GM12878 (cell line): ENCODE results near the gene ZNF627. TPM values are rescaled to one million over a fixed set of nuclear protein-coding genes. Genes with fewer than 3 reads are reported as not detected.

Experiments used
- ATAC-seq: fragments of 200-7000 bp; cut with Tn5 transposase; 3 replicates; pipeline ENCODE4 v1.9.1; 2020; ENCODE audit warnings: mild to moderate bottlenecking, moderate library complexity
- BruUV-seq: library from RNA; stranded (reverse); fragments of 400-500 nt; replicated peaks from 2 replicates; lab custom pipeline; 2021; lab: Mats Ljungman, UMichigan
- CTCF ChIA-PET: fragments of 300-600 bp; sonication (Branson Sonifier 250); formaldehyde crosslinking; extraction: SDS; loops from one replicate; lab custom pipeline; 2021; ENCODE audit warnings: inconsistent platforms; lab: Yijun Ruan, JAX
- POLR2A ChIA-PET: fragments of 350-600 bp; formaldehyde crosslinking; extraction: SDS; loops from one replicate; lab custom pipeline; 2021; ENCODE audit warnings: inconsistent platforms; lab: Charles Lee
- RAD21 ChIA-PET: fragments of 300-600 bp; sonication (Branson Sonifier 250); formaldehyde crosslinking; loops from one replicate; lab custom pipeline; 2023; ENCODE audit warnings: antibody characterized with exemption; ENCODE audit not compliant: unreplicated experiment; lab: Charles Lee
- SMC1A ChIA-PET: fragments of 300-600 bp; sonication (Branson Sonifier 250); formaldehyde crosslinking; loops from one replicate; lab custom pipeline; 2023; ENCODE audit not compliant: unreplicated experiment, uncharacterized antibody; lab: Charles Lee
- DNase-seq: peaks from one replicate; pipeline ENCODE4 v3.0.0-alpha.2; 2011; ENCODE audit warnings: low read depth, low spot score
- FAIRE-seq: peaks from 3 replicates; lab custom pipeline; 2011; peaks lifted over from hg19 to GRCh38; lab: Jason Lieb, UNC
- H2AFZ ChIP-seq: 2 replicates; pipeline ENCODE4 v1.6.0; 2011; ENCODE audit warnings: low read depth, low read length, control low read depth; ENCODE audit not compliant: control insufficient read depth
- H3K27ac ChIP-seq: 2 replicates; pipeline ENCODE4 v1.5.1; 2011; ENCODE audit warnings: control low read depth; ENCODE audit not compliant: control insufficient read depth, insufficient read depth
- H3K27me3 ChIP-seq, 2 experiments: replicated peaks in 1 of 2; 2 replicates each; pipeline versions ENCODE4 v1.6.0 to v1.6.1; 2011; ENCODE audit warnings: low read length in 1 of 2; ENCODE audit not compliant: control insufficient read depth in 2 of 2, insufficient read depth in 2 of 2
- H3K36me3 ChIP-seq, 2 experiments: 2 replicates each; pipeline ENCODE4 v1.5.1; 2011; ENCODE audit warnings: low read length in 1 of 2; ENCODE audit not compliant: control insufficient read depth in 2 of 2, insufficient read depth in 2 of 2
- H3K4me1 ChIP-seq: 2 replicates; pipeline ENCODE4 v1.6.1; 2011; ENCODE audit warnings: mild to moderate bottlenecking, low read length, moderate library complexity, mixed read lengths; ENCODE audit not compliant: control insufficient read depth, insufficient read depth
- H3K4me2 ChIP-seq: 2 replicates; pipeline ENCODE4 v1.6.0; 2011; ENCODE audit warnings: control low read depth; ENCODE audit not compliant: control insufficient read depth, insufficient read depth
- H3K4me3 ChIP-seq: fragments of 200-600 bp; sonication (generic); 2 replicates; pipeline ENCODE4 v1.5.1; 2016
- H3K79me2 ChIP-seq: 2 replicates; pipeline ENCODE4 v1.6.0; 2011; ENCODE audit warnings: low read length; ENCODE audit not compliant: control insufficient read depth, insufficient read depth
- H3K9ac ChIP-seq: 2 replicates; pipeline ENCODE4 v1.8.0; 2011; ENCODE audit warnings: low read length, control low read depth, mixed read lengths; ENCODE audit not compliant: control insufficient read depth, insufficient read depth
- H3K9me3 ChIP-seq: replicated peaks from 3 replicates; pipeline ENCODE4 v1.5.1; 2011; ENCODE audit warnings: mild to moderate bottlenecking, low read length; ENCODE audit not compliant: control insufficient read depth, insufficient read depth
- H4K20me1 ChIP-seq: 2 replicates; pipeline ENCODE4 v1.6.0; 2011; ENCODE audit not compliant: control insufficient read depth, insufficient read depth
- ATF3 ChIP-seq: IDR thresholded peaks from 2 replicates; pipeline ENCODE4 v1.6.1; 2011; ENCODE audit warnings: low read depth, mild to moderate bottlenecking, low read length, moderate library complexity, borderline replicate concordance; ENCODE audit errors: extremely low read depth
- BMI1 ChIP-seq: fragments of 450-650 bp; IDR thresholded peaks from 2 replicates; pipeline ENCODE4 v1.6.1; 2016; ENCODE audit warnings: mild to moderate bottlenecking, moderate library complexity, borderline replicate concordance
- BRCA1 ChIP-seq: IDR thresholded peaks from 2 replicates; pipeline ENCODE4 v1.6.1; 2011; ENCODE audit warnings: low read depth, low read length, improper control_type of control experiment
- CEBPB ChIP-seq, 2 experiments: fragments of 150-350 bp in 1 of 2; IDR thresholded peaks; 2 replicates each; pipeline ENCODE4 v1.6.1; 2012 to 2014; ENCODE audit warnings: low read depth in 2 of 2, low read length in 2 of 2, borderline replicate concordance in 1 of 2, inconsistent platforms in 1 of 2
- ESRRA ChIP-seq: IDR thresholded peaks from 2 replicates; pipeline ENCODE4 v1.6.1; 2012; ENCODE audit warnings: mild to moderate bottlenecking, low read length, improper control_type of control experiment
- HDAC6 ChIP-seq: fragments of 200-600 bp; sonication (generic); IDR thresholded peaks from one replicate; pipeline ENCODE4 v1.8.0; 2017; ENCODE audit warnings: antibody characterized with exemption; ENCODE audit not compliant: unreplicated experiment
- IRF4 ChIP-seq: IDR thresholded peaks from 2 replicates; pipeline ENCODE4 v1.6.1; 2011; ENCODE audit warnings: low read depth, low read length
- KLF5 ChIP-seq: fragments of 450-650 bp; IDR thresholded peaks from 2 replicates; pipeline ENCODE4 v1.6.1; 2014; ENCODE audit warnings: mild to moderate bottlenecking; ENCODE audit not compliant: partially characterized antibody
- MTA2 ChIP-seq: fragments of 450-650 bp; IDR thresholded peaks from 2 replicates; pipeline ENCODE4 v1.6.1; 2016; ENCODE audit warnings: low read depth, mild to moderate bottlenecking, moderate library complexity
- MTA3 ChIP-seq: IDR thresholded peaks from 2 replicates; pipeline ENCODE4 v1.6.1; 2012; ENCODE audit warnings: low read length, inconsistent platforms, borderline replicate concordance
- PAX8 ChIP-seq: fragments of 450-650 bp; IDR thresholded peaks from 2 replicates; pipeline ENCODE4 v1.6.1; 2017; ENCODE audit warnings: mild to moderate bottlenecking, moderate library complexity
- POLR2AphosphoS2 ChIP-seq: IDR thresholded peaks from 2 replicates; pipeline ENCODE4 v1.6.1; 2011; ENCODE audit warnings: low read depth, mild to moderate bottlenecking, low read length, improper control_type of control experiment, moderate library complexity
- SUPT20H ChIP-seq: IDR thresholded peaks from 2 replicates; pipeline ENCODE4 v1.6.1; 2011; ENCODE audit warnings: low read depth, mild to moderate bottlenecking, low read length, moderate library complexity, borderline replicate concordance; ENCODE audit not compliant: control insufficient read depth
- TCF3 ChIP-seq: IDR thresholded peaks from 2 replicates; pipeline ENCODE4 v1.6.1; 2012; ENCODE audit warnings: low read depth, mild to moderate bottlenecking, low read length, borderline replicate concordance; ENCODE audit not compliant: insufficient read depth
- TCF7 ChIP-seq: IDR thresholded peaks from 2 replicates; pipeline ENCODE4 v1.6.1; 2014; ENCODE audit warnings: antibody characterized with exemption, borderline replicate concordance
- WRNIP1 ChIP-seq: IDR thresholded peaks from 2 replicates; pipeline ENCODE4 v1.6.1; 2011; ENCODE audit warnings: low read depth, low read length, improper control_type of control experiment, borderline replicate concordance
- ZNF207 ChIP-seq: fragments of 450-650 bp; IDR thresholded peaks from 2 replicates; pipeline ENCODE4 v1.6.1; 2014; ENCODE audit warnings: antibody characterized with exemption, mild to moderate bottlenecking, borderline replicate concordance
- WGBS: methylation state at CpG from one replicate; pipeline ENCODE4 v1.1.6; 2016; ENCODE audit warnings: low lambda C conversion rate; ENCODE audit not compliant: insufficient replicate concordance, insufficient coverage; ENCODE audit errors: missing lambda C conversion rate; 5-methylcytosine and 5-hydroxymethylcytosine counted together
- in situ Hi-C: fragments of 300-500 bp; cut with MboI; formaldehyde crosslinking; loops from 9 replicates; pipeline ENCODE4 v1.14.3; 2018; ENCODE audit warnings: mixed read lengths
- intact Hi-C: fragments of 100-400 bp; cut with micrococcal nuclease; formaldehyde crosslinking; loops from one replicate; pipeline ENCODE4 v1.14.2; 2022; ENCODE audit not compliant: unreplicated experiment
- polyA plus RNA-seq, 11 experiments: library from polyadenylated mRNA; depleted of rRNA in 4 of 11; unstranded in 6 of 11; stranded (reverse) in 5 of 11; fragments of >200 nt; fragmentation: Nextera tagmentation in 4 of 11; fragmentation: Illumina TruSeq in 1 of 11; extraction: Ambion mirVana in 4 of 11; extraction: Trizol in 1 of 11; gene quantifications; 1 replicate in 1 of 11; 2 replicates in 10 of 11; pipeline versions ENCODE4 v1.2.1 to v1.2.3, GENCODE V29; 2011 to 2016; ENCODE audit warnings: inconsistent platforms in 2 of 11, missing spikeins in 2 of 11, low read depth in 1 of 11
- total RNA-seq, 4 experiments: library from RNA; depleted of rRNA in 3 of 4; stranded (reverse); fragments of >200 nt in 3 of 4; fragmentation: Illumina TruSeq in 1 of 4; extraction: Trizol in 1 of 4; gene quantifications; 2 replicates each; pipeline versions ENCODE4 v1.2.1 to v1.2.3, GENCODE V29; 2013 to 2021
- TF ChIP-seq, protein P1 (sequence below): IDR thresholded peaks from 2 replicates; pipeline ENCODE4 v1.6.1; 2012; ENCODE audit warnings: mild to moderate bottlenecking, low read depth, low read length

Gene ZNF627
- total and polyA plus RNA-seq, 10 of the 15 experiments (the other 5 are each of a cell fraction or from before 2014, with no cell fraction given) = 5.1 to 13.7 (median 10.2) TPM

GRCh38 chr19:11594084-11594483, 3.2 kb upstream of the ZNF627 start:
- BruUV-seq = no TSS peak
- intact Hi-C loops (no loop called here), in situ Hi-C loops (loop anchor here (25.0 kb wide), 1 partner anchor 1568 kb away; the partner anchor contains the start of genes IER2 and STX10)
- whole genome bisulfite sequencing = 71% methylated on average over 4 of the region's 4 CpGs
- Histone ChIP-seq H3K9ac (no peak overlapping the region), H3K4me2 (no peak overlapping the region), H3K9me3 (no peaks in the 10 kb centered on the region), H3K27ac (no peak overlapping the region), H4K20me1 (no peaks in the 10 kb centered on the region), H3K36me3 (no peaks in the 10 kb centered on the region), H3K4me1 (peaks cover 5% of the 10 kb centered on the region), H2AFZ (no peak overlapping the region), H3K79me2 (peaks cover 18% of the 10 kb centered on the region), H3K4me3 (no peak overlapping the region), H3K27me3 (no peaks in the 10 kb centered on the region)
- ATAC-seq (no peak), DNase-seq (no peak), FAIRE-seq (no peak)
- RAD21 ChIA-PET = no interaction called here
- CTCF ChIA-PET = interaction anchor here (1.0 to 14.2 kb wide), 3 partner anchors 21 to 34 kb away, joined by 4 to 225 read pairs (median 4); partner anchors contain the start of gene ELOF1
- TF ChIP-seq MTA2 (no peak), BMI1 (no peak), ATF3 (no peak), MTA3 (no peak), TCF3 (no peak), ESRRA (no peak), WRNIP1 (no peak), IRF4 (no peak), POLR2AphosphoS2 (no peak), PAX8 (no peak), SUPT20H (no peak), BRCA1 (no peak), TCF7 (no peak), HDAC6 (no peak), KLF5 (no peak), CEBPB (IDR thresholded peaks at IDR 0.05; ENCODE audit: borderline replicate concordance in 1 of 2, low read depth in 2 of 2, low read length in 2 of 2) (no peak), ZNF207 (no peak)
- TF ChIP-seq, protein P1, sequence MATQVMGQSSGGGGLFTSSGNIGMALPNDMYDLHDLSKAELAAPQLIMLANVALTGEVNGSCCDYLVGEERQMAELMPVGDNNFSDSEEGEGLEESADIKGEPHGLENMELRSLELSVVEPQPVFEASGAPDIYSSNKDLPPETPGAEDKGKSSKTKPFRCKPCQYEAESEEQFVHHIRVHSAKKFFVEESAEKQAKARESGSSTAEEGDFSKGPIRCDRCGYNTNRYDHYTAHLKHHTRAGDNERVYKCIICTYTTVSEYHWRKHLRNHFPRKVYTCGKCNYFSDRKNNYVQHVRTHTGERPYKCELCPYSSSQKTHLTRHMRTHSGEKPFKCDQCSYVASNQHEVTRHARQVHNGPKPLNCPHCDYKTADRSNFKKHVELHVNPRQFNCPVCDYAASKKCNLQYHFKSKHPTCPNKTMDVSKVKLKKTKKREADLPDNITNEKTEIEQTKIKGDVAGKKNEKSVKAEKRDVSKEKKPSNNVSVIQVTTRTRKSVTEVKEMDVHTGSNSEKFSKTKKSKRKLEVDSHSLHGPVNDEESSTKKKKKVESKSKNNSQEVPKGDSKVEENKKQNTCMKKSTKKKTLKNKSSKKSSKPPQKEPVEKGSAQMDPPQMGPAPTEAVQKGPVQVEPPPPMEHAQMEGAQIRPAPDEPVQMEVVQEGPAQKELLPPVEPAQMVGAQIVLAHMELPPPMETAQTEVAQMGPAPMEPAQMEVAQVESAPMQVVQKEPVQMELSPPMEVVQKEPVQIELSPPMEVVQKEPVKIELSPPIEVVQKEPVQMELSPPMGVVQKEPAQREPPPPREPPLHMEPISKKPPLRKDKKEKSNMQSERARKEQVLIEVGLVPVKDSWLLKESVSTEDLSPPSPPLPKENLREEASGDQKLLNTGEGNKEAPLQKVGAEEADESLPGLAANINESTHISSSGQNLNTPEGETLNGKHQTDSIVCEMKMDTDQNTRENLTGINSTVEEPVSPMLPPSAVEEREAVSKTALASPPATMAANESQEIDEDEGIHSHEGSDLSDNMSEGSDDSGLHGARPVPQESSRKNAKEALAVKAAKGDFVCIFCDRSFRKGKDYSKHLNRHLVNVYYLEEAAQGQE = no peak
- POLR2A ChIA-PET = interaction anchor here (0.6 to 1.3 kb wide), 5 partner anchors 9 to 142 kb away, joined by 4 to 6 read pairs (median 6); partner anchors contain the start of gene ELOF1
- SMC1A ChIA-PET = interaction anchor here (1.1 to 4.9 kb wide), 3 partner anchors 32 to 39 kb away, joined by 3 to 24 read pairs (median 3); partner anchors contain the start of gene ELOF1
